NCI-H146 (cell line): ENCODE measurements around the gene LAMTOR1.
"Not testable (repeated sequence)": the region's sequence is repeated elsewhere in the genome, so short reads cannot be mapped to it uniquely, and the experiment has no call there.

ENCODE experiments used
- DNase-seq: peaks from one replicate; lab custom pipeline; 2025; lab: John Stamatoyannopoulos, UW

The LAMTOR1 gene

GRCh38 chr11:72102946-72103753, at the start of gene LAMTOR1:
Gene LAMTOR1 (minus strand): TSS chr11:72103297. CDS start chr11:72103224, 73 bp downstream.
- DNase-seq, result peak; percentile 99

- DNase-seq, result no peak
These were observed 47.8 kb upstream of the LAMTOR1 start for GRCh38 chr11:72150882-72151281.

GRCh38 chr11:72146625-72147024, 43.5 kb upstream of the LAMTOR1 start:
- DNase-seq, result no peak

- DNase-seq, result no peak
These were observed 41.9 kb upstream of the LAMTOR1 start for GRCh38 chr11:72144807-72145565.

- not testable (repeated sequence) for DNase-seq
These were observed 39.4 kb upstream of the LAMTOR1 start for GRCh38 chr11:72142543-72142942.

GRCh38 chr11:72142086-72142485, 39.0 kb upstream of the LAMTOR1 start:
- DNase-seq, result not testable (repeated sequence)

GRCh38 chr11:72141066-72141465, 38.0 kb upstream of the LAMTOR1 start:
- no peak for DNase-seq

- no peak for DNase-seq
These were observed 37.6 kb upstream of the LAMTOR1 start for GRCh38 chr11:72140661-72141060.

- no peak for DNase-seq
These were observed 36.4 kb upstream of the LAMTOR1 start for GRCh38 chr11:72139500-72139899.

GRCh38 chr11:72138821-72139390, 35.8 kb upstream of the LAMTOR1 start:
- DNase-seq, result no peak

- DNase-seq, result no peak
These were observed 33.7 kb upstream of the LAMTOR1 start for GRCh38 chr11:72136684-72137262.

GRCh38 chr11:72135891-72136683, 33.0 kb upstream of the LAMTOR1 start:
- no peak for DNase-seq

GRCh38 chr11:72135473-72135872, 32.4 kb upstream of the LAMTOR1 start, which contains the start of gene FOLR3:
Gene FOLR3 (plus strand): TSS chr11:72135725. CDS start chr11:72135953, 228 bp downstream.
- DNase-seq, result not testable (repeated sequence)

GRCh38 chr11:72132646-72133045, 29.5 kb upstream of the LAMTOR1 start:
- no peak for DNase-seq

- no peak for DNase-seq
These were observed 26.3 kb upstream of the LAMTOR1 start for GRCh38 chr11:72129381-72129780.

GRCh38 chr11:72127923-72128322, 24.8 kb upstream of the LAMTOR1 start:
- DNase-seq, result no peak

GRCh38 chr11:72125956-72126355, 22.9 kb upstream of the LAMTOR1 start:
- no peak for DNase-seq

GRCh38 chr11:72124046-72124445, 20.9 kb upstream of the LAMTOR1 start:
- DNase-seq, result no peak

- no peak for DNase-seq
These were observed 20.1 kb upstream of the LAMTOR1 start for GRCh38 chr11:72123117-72123653.

- no peak for DNase-seq
These were observed 19.5 kb upstream of the LAMTOR1 start for GRCh38 chr11:72122607-72123006.

- no peak for DNase-seq
These were observed 17.8 kb upstream of the LAMTOR1 start for GRCh38 chr11:72120930-72121329.
